T-cell (primary cell): ENCODE measurements around the gene ATXN3. TPM values are rescaled to one million over a fixed set of nuclear protein-coding genes. Genes with fewer than 3 reads are reported as not detected.

Source experiments
- ATAC-seq, 4 experiments: fragments of 200-7000 bp in 3 of 4; fragments of 150-1000 bp in 1 of 4; cut with Tn5 transposase; replicated peaks in 1 of 4; 1 replicate in 3 of 4; 2 replicates in 1 of 4; pipeline ENCODE4 v1.10.0; 2021; ENCODE audit warnings: moderate library complexity in 3 of 4, mild to moderate bottlenecking in 2 of 4, moderate number of reproducible peaks in 1 of 4
- CTCF ChIA-PET, 2 donors: fragments of 300-600 bp; sonication (Branson Sonifier 250); formaldehyde crosslinking; loops; one replicate each; lab custom pipeline; 2022; ENCODE audit warnings: antibody characterized with exemption in 2 of 2; lab: Charles Lee
- POLR2A ChIA-PET, 2 donors: fragments of 300-600 bp; sonication (Branson Sonifier 250); formaldehyde crosslinking; loops; one replicate each; lab custom pipeline; 2022; ENCODE audit warnings: antibody characterized with exemption in 2 of 2; lab: Charles Lee
- DNase-seq, 35 experiments: peaks; one replicate each; pipeline versions ENCODE4 v3.0.0 to v3.0.0-alpha.2; 2013 to 2023
- H3K27ac ChIP-seq: one replicate; pipeline ENCODE4 v1.5.1; 2013; ENCODE audit warnings: low read length
- H3K27me3 ChIP-seq, 2 experiments: replicated peaks in 1 of 2; 1 replicate in 1 of 2; 2 replicates in 1 of 2; pipeline versions ENCODE4 v1.6.1 to v1.7.0; 2013; ENCODE audit warnings: low read length in 1 of 2, mixed read lengths in 1 of 2; ENCODE audit not compliant: control insufficient read depth in 2 of 2, insufficient read depth in 2 of 2; ENCODE audit errors: extremely low read depth in 1 of 2
- H3K36me3 ChIP-seq, 2 donors: 1 replicate in 1 of 2; 2 replicates in 1 of 2; pipeline versions ENCODE4 v1.6.1 to v1.7.0; 2013; ENCODE audit warnings: low read length in 1 of 2; ENCODE audit not compliant: control insufficient read depth in 2 of 2, insufficient read depth in 1 of 2; ENCODE audit errors: extremely low read depth in 1 of 2
- H3K4me1 ChIP-seq, 2 experiments: 1 replicate in 1 of 2; 2 replicates in 1 of 2; pipeline versions ENCODE4 v1.6.1 to v1.7.0; 2013; ENCODE audit warnings: low read length in 2 of 2, mixed read lengths in 1 of 2; ENCODE audit not compliant: insufficient read depth in 2 of 2, control insufficient read depth in 1 of 2; ENCODE audit errors: extremely low read depth in 1 of 2
- H3K4me3 ChIP-seq, 2 donors: 1 replicate in 1 of 2; 2 replicates in 1 of 2; pipeline versions ENCODE4 v1.5.1 to v1.7.0; 2013; ENCODE audit warnings: mild to moderate bottlenecking in 2 of 2, low read length in 1 of 2, moderate library complexity in 1 of 2; ENCODE audit not compliant: control insufficient read depth in 1 of 2; ENCODE audit errors: extremely low read depth in 1 of 2
- H3K9me3 ChIP-seq: 2 replicates; pipeline ENCODE4 v1.7.0; 2013
- H3K27ac Mint-ChIP-seq, 2 donors: one replicate each; pipeline ENCODE4 v1.8.0; 2020 to 2021; ENCODE audit warnings: mild to moderate bottlenecking in 2 of 2, mixed read lengths in 2 of 2
- H3K27me3 Mint-ChIP-seq, 2 donors: one replicate each; pipeline ENCODE4 v1.8.0; 2021 to 2022; ENCODE audit warnings: mixed read lengths in 2 of 2
- H3K36me3 Mint-ChIP-seq: one replicate; pipeline ENCODE4 v1.8.0; 2021; ENCODE audit warnings: mixed read lengths
- H3K4me1 Mint-ChIP-seq, 3 donors: one replicate each; pipeline ENCODE4 v1.8.0; 2020 to 2022; ENCODE audit warnings: mixed read lengths in 3 of 3, mild to moderate bottlenecking in 1 of 3
- H3K4me3 Mint-ChIP-seq, 3 donors: one replicate each; pipeline ENCODE4 v1.8.0; 2020 to 2022; ENCODE audit warnings: mild to moderate bottlenecking in 3 of 3, mixed read lengths in 3 of 3, moderate library complexity in 3 of 3
- H3K9me3 Mint-ChIP-seq, 3 donors: one replicate each; pipeline ENCODE4 v1.8.0; 2020 to 2022; ENCODE audit warnings: mixed read lengths in 3 of 3
- WGBS: methylation state at CpG from one replicate; pipeline ENCODE4 v1.1.5; 2013; ENCODE audit warnings: missing lambda C conversion rate; ENCODE audit not compliant: insufficient coverage; 5-methylcytosine and 5-hydroxymethylcytosine counted together
- total RNA-seq, 35 experiments: library from RNA in 6 of 35; stranded (reverse) in 6 of 35; fragments of 120-200 nt in 1 of 35; gene quantifications; one replicate each; pipeline versions ENCODE4 v1.2.1 to v1.2.4 and lab custom pipeline; 2013 to 2026

Gene ATXN3
- total RNA-seq (10 to 100 TPM; 31.0 to 50.2 (median 41.8) TPM), total RNA-seq (lab: John Stamatoyannopoulos, UW) (30.0 to 101 (median 44.1) reads per million in 29 experiments)
- 35.8 TPM for total RNA-seq (2013)

DNA sequence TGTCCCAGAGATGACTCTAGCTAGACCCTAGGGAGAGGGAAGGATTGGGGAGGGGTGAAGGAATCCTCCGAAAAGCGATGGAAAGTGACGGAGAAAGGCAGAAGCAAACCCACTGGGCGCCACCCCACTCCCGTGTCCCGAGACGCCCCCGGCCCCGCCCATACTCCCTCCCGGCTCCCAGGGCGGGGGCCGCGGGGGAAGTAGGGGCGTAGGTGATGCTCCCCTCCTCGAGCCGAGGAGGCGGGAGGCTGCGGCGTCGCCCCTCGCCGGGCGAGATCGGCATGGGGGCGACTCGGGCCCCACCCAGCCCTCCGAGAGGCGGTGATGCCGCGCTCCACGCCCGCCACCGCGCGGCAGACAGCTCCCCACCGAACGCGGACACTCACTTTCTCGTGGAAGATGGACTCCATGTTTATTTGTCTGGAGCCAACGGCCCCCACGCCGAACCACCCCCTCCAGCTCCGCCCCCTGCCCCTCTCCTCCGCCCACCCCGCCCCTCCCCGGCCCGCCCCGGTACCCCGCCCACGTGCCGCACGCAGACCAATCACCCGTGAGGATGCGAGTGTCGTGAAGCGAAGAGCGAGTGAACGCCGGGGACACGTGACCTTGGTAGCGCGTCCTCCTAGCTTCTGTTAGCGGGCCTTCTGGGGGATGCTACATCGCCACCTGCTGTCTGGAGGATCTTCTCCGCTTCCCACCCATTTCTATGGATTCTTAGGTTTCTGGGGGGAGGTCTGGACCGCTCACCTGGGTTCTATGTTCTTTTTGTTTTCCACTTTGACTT is at the start of gene ATXN3:
Gene ATXN3 (minus strand): TSS at position 440 of the 784 bp plus-strand sequence. CDS start 30 bp downstream, at position 410.
- H3K4me1 Mint-ChIP-seq, result peaks cover 55 to 61% (median 56%) of the 10 kb centered on the region in 3 donors
- ATAC-seq (peak; percentile 92 to 94 (median 94)), DNase-seq (peak; percentile 82 to 98 (median 94))
- peak within 1 kb of the TSS; percentile 93 for H3K27ac Mint-ChIP-seq
- H3K9me3 Mint-ChIP-seq, result no peaks in the 10 kb centered on the region
- peak within 1 kb of the TSS; percentile 83 to 90 for H3K4me3 ChIP-seq
- H3K36me3 ChIP-seq, result no peaks in the 10 kb centered on the region
- peak within 1 kb of the TSS; percentile 47 for H3K27ac ChIP-seq
- ChIA-PET POLR2A (interaction anchor here (0.6 to 1.5 kb wide), 5 partner anchors 15 to 1724 kb away, joined by 4 to 14 read pairs (median 5); partner anchors contain the start of genes CPSF2 (in 1 of the 2), NDUFB1 (in 1 of the 2) and TRIP11 (in 1 of the 2)), CTCF (interaction anchor here (0.5 to 4.2 kb wide), 15 partner anchors 9 to 576 kb away, joined by 3 to 125 read pairs (median 4); partner anchors contain the start of genes CPSF2 (in 1 of the 2), NDUFB1 (in 1 of the 2) and TRIP11 (in 1 of the 2))
- H3K27me3 ChIP-seq, result no peaks in the 10 kb centered on the region
- no peaks in the 10 kb centered on the region for H3K36me3 Mint-ChIP-seq
- H3K27me3 Mint-ChIP-seq, result no peaks in the 10 kb centered on the region
- H3K4me3 Mint-ChIP-seq, result peak within 1 kb of the TSS; percentile 90 to 99 (median 96)
- 0% methylated on average over 46 of the region's 66 CpGs for WGBS
- peaks cover 14 to 29% of the 10 kb centered on the region in 2 experiments for H3K4me1 ChIP-seq
- H3K9me3 ChIP-seq, result no peaks in the 10 kb centered on the region

DNA sequence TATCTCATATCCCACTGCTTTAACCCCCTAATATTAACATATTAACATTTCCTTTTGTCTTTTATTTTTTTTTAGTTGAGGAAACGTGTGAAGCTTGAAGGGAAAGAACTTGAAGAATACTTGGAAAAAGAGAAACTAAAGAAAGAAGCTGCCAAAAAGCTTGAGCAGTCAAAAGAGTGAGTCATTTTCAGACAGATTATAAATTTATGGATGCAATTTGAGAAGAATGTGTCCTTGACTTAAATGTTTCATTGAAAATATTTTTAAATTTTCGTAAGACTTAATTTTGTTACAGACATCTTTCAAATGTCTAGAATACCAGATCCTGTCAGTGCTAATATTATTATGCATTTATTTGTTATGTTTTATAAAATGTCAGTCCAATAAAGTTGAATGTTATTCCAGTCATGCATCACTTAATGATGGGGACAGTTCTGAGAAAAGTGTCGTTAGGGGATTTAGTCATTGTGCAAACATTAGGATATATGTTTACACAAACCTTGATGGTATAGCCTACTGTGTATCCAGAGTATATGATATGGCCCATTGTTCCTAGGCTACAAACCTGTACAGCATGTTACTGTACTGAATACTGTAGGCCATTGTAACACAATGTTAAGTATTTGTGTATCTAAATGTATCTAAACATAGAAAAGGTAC is 48.0 kb upstream of the ATXN3 start:
- peaks cover 4 to 51% of the 10 kb centered on the region in 2 donors for H3K36me3 ChIP-seq
- CTCF ChIA-PET, result no interaction called here
- H3K27me3 Mint-ChIP-seq, result no peaks in the 10 kb centered on the region
- H3K4me1 Mint-ChIP-seq, result peaks cover 0 to 3% (median 2%) of the 10 kb centered on the region in 3 donors
- ATAC-seq, result no peak
- peaks cover 51% of the 10 kb centered on the region for H3K36me3 Mint-ChIP-seq
- no peaks in the 10 kb centered on the region for H3K9me3 ChIP-seq
- H3K9me3 Mint-ChIP-seq, result no peaks in the 10 kb centered on the region
- no peak for DNase-seq
- no peaks in the 10 kb centered on the region for H3K27me3 ChIP-seq
- H3K27ac Mint-ChIP-seq, result no peak overlapping the region
- POLR2A ChIA-PET, result no interaction called here
- H3K27ac ChIP-seq, result no peak overlapping the region
- no peak overlapping the region for H3K4me3 Mint-ChIP-seq
- no peak overlapping the region for H3K4me3 ChIP-seq
- H3K4me1 ChIP-seq, result no peaks in the 10 kb centered on the region
- WGBS, result no CpG with 5 or more reads among the region's 3 CpGs

DNA sequence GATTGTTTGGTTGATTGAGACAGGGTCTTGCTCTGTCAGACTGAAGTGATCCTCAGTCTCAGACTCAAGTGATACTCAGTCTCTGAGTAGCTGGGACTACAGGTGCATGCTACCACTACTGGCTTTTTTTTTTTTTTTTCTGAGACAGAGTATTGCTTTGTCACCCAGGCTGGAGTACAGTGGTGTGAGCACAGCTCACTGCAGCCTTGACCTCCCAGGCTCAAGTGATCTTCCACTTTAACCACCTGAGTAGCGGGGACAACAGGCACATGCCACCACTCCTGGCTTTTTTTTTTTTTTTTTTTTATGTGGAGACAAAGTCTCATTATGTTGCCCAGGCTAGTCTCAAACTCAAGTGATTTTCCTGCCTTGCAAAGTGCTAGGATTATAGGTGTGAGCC is 47.2 kb upstream of the ATXN3 start:
- ATAC-seq, result no peak
- H3K4me3 Mint-ChIP-seq, result no peak overlapping the region
- peaks cover 4 to 50% of the 10 kb centered on the region in 2 donors for H3K36me3 ChIP-seq
- ChIA-PET POLR2A (interaction anchor here in 1 of 2 donors (0.5 kb wide), 1 partner anchor 32 kb away, joined by 5 read pairs; the partner anchor contains the start of gene CPSF2), CTCF (no interaction called here)
- no peak overlapping the region for H3K27ac ChIP-seq
- WGBS, result no CpG with 5 or more reads among the region's 1 CpG
- no peak for DNase-seq
- no peaks in the 10 kb centered on the region for H3K9me3 Mint-ChIP-seq
- H3K4me1 Mint-ChIP-seq, result peaks cover 0 to 3% (median 2%) of the 10 kb centered on the region in 3 donors
- H3K27me3 Mint-ChIP-seq, result no peaks in the 10 kb centered on the region
- no peaks in the 10 kb centered on the region for H3K4me1 ChIP-seq
- no peak overlapping the region for H3K27ac Mint-ChIP-seq
- peaks cover 53% of the 10 kb centered on the region for H3K36me3 Mint-ChIP-seq
- no peak overlapping the region for H3K4me3 ChIP-seq
- no peaks in the 10 kb centered on the region for H3K9me3 ChIP-seq
- no peaks in the 10 kb centered on the region for H3K27me3 ChIP-seq

DNA sequence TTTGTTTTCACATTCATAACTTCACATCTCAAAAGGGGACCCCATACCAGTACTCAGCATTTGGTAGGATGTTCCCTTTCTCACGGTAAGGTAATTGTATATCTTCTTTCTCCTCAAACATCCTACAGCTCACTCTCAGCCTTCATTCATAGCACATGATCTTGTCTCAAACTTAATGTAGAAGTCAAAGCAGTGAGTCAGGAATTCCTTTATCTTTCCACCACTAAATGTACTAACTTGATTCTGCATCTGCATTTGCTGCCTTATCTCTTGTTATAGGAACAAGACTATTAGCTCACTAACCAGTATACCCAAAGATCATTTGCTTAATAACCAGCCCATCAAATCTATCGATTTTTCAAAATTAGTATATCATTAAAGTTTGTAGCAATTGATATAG is 38.3 kb upstream of the ATXN3 start:
- WGBS, result 86% methylated on average over 1 of the region's 2 CpGs
- H3K27me3 ChIP-seq, result no peaks in the 10 kb centered on the region
- no peaks in the 10 kb centered on the region for H3K4me1 ChIP-seq
- DNase-seq, result no peak
- H3K36me3 ChIP-seq, result peaks cover 2 to 76% of the 10 kb centered on the region in 2 donors
- Mint-ChIP-seq H3K27ac (no peak overlapping the region), H3K9me3 (no peaks in the 10 kb centered on the region), H3K36me3 (peaks cover 61% of the 10 kb centered on the region), H3K4me1 (peaks cover 10 to 13% (median 11%) of the 10 kb centered on the region in 3 donors), H3K27me3 (no peaks in the 10 kb centered on the region), H3K4me3 (no peak overlapping the region)
- H3K4me3 ChIP-seq, result no peak overlapping the region
- no peak overlapping the region for H3K27ac ChIP-seq
- no peaks in the 10 kb centered on the region for H3K9me3 ChIP-seq
- ChIA-PET POLR2A (interaction anchor here in 1 of 2 donors (0.5 kb wide), 1 partner anchor 130 kb away, joined by 3 read pairs; no protein-coding TSS in a partner anchor), CTCF (interaction anchor here (0.5 to 0.8 kb wide), 2 partner anchors 9 to 58 kb away, joined by 4 read pairs; no protein-coding TSS in a partner anchor)
- ATAC-seq, result no peak

DNA sequence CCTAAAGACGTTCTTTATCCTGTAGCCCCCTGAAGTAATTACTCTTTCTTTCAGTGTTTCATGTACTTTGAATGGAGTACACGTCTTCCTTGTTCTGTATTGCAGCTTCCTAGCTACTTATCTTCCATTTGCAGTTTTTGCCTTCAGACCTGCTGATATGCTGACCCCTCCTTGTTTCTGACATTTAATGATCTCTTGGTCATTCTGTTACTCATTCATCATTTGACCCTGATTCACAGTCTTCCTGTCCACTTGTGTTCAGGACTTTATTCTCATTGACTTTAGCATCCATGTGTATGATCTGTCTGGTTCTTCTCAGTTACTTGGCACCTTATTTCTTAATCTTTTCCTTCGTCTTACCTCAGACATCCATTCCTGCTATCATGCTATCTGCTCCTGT is 37.6 kb upstream of the ATXN3 start:
- DNase-seq, result no peak
- Histone ChIP-seq H3K9me3 (no peaks in the 10 kb centered on the region), H3K27ac (no peak overlapping the region), H3K36me3 (peaks cover 6 to 70% of the 10 kb centered on the region in 2 donors), H3K4me3 (no peak overlapping the region), H3K4me1 (no peaks in the 10 kb centered on the region), H3K27me3 (no peaks in the 10 kb centered on the region)
- Mint-ChIP-seq H3K4me1 (peaks cover 10 to 13% (median 11%) of the 10 kb centered on the region in 3 donors), H3K9me3 (no peaks in the 10 kb centered on the region), H3K27me3 (no peaks in the 10 kb centered on the region), H3K27ac (no peak overlapping the region), H3K4me3 (no peak overlapping the region), H3K36me3 (peaks cover 57% of the 10 kb centered on the region)
- POLR2A ChIA-PET, result interaction anchor here in 1 of 2 donors (0.6 kb wide), 1 partner anchor 342 kb away, joined by 3 read pairs; no protein-coding TSS in a partner anchor
- no peak for ATAC-seq
- CTCF ChIA-PET, result no interaction called here
- WGBS, result 100% methylated on average over 1 of the region's 3 CpGs

DNA sequence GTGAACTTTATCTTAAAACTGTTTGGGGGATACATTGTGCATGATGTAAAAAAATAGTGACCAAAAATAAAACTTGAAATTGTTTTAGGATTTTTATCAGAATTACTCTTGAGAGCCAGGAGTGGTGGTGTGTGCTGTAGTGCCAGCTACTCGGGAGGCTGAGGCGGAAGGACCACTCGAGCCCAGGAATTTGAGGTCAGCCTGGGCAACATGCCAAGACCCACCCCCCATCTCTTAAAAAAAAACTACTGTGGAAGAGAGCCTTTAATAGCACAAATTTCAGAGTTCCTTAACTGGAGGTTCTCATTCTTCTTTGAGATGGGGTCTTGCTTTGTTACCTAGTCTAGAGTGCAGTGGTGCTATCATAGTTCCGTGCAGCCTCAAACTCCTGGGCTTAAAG is 36.9 kb upstream of the ATXN3 start:
- Histone ChIP-seq H3K27ac (no peak overlapping the region), H3K9me3 (no peaks in the 10 kb centered on the region), H3K4me3 (no peak overlapping the region), H3K36me3 (peaks cover 11 to 72% of the 10 kb centered on the region in 2 donors), H3K4me1 (no peaks in the 10 kb centered on the region), H3K27me3 (no peaks in the 10 kb centered on the region)
- no CpG with 5 or more reads among the region's 4 CpGs for WGBS
- Mint-ChIP-seq H3K27ac (no peak overlapping the region), H3K4me3 (no peak overlapping the region), H3K9me3 (no peaks in the 10 kb centered on the region), H3K4me1 (peaks cover 10 to 13% (median 11%) of the 10 kb centered on the region in 3 donors), H3K27me3 (no peaks in the 10 kb centered on the region), H3K36me3 (peaks cover 57% of the 10 kb centered on the region)
- ChIA-PET CTCF (no interaction called here), POLR2A (no interaction called here)
- DNase-seq (no peak), ATAC-seq (no peak)
